KMS-11 (cell line): ENCODE results near the gene TBC1D2B.

ENCODE experiments used
- H2AFZ ChIP-seq: fragments of 200-600 bp; sonication (generic); 2 replicates; pipeline ENCODE4 v1.6.1; 2016; ENCODE audit warnings: antibody characterized with exemption, mixed run types, low read depth
- H3K27ac ChIP-seq: fragments of 200-600 bp; sonication (generic); 2 replicates; pipeline ENCODE4 v1.6.1; 2016; ENCODE audit warnings: mild to moderate bottlenecking, mixed run types
- H3K27me3 ChIP-seq: fragments of 200-600 bp; sonication (generic); 2 replicates; pipeline ENCODE4 v1.6.1; 2017; ENCODE audit warnings: mild to moderate bottlenecking, low read depth, mixed run types, moderate library complexity; ENCODE audit not compliant: insufficient read depth
- H3K36me3 ChIP-seq: fragments of 200-600 bp; sonication (generic); 2 replicates; pipeline ENCODE4 v1.6.1; 2017; ENCODE audit warnings: mild to moderate bottlenecking, mixed run types; ENCODE audit not compliant: insufficient read depth
- H3K4me1 ChIP-seq: fragments of 200-600 bp; sonication (generic); 2 replicates; pipeline ENCODE4 v1.6.1; 2016; ENCODE audit warnings: mild to moderate bottlenecking, low read depth, mixed run types; ENCODE audit not compliant: poor library complexity, severe bottlenecking
- H3K4me2 ChIP-seq: fragments of 200-600 bp; sonication (generic); 2 replicates; pipeline ENCODE4 v1.7.0; 2016; ENCODE audit warnings: mild to moderate bottlenecking, mixed run types
- H3K4me3 ChIP-seq: fragments of 200-600 bp; sonication (generic); IDR thresholded peaks from 2 replicates; pipeline ENCODE4 v1.6.1; 2017; ENCODE audit warnings: low read depth, low read length, mixed read lengths; ENCODE audit not compliant: insufficient read depth
- H3K79me2 ChIP-seq: fragments of 200-600 bp; sonication (generic); 2 replicates; pipeline ENCODE4 v1.6.1; 2016; ENCODE audit warnings: low read depth, mixed run types; ENCODE audit not compliant: insufficient read depth
- H3K9ac ChIP-seq: fragments of 200-600 bp; sonication (generic); 2 replicates; pipeline ENCODE4 v1.6.1; 2016; ENCODE audit warnings: mild to moderate bottlenecking, mixed run types
- H4K20me1 ChIP-seq: fragments of 200-600 bp; sonication (generic); 2 replicates; pipeline ENCODE4 v1.6.1; 2016; ENCODE audit warnings: mild to moderate bottlenecking, mixed run types; ENCODE audit not compliant: insufficient read depth
- TF ChIP-seq, protein P1 (sequence below): fragments of 200-600 bp; sonication (generic); conservative IDR thresholded peaks from 2 replicates; pipeline ENCODE4 v1.6.1; 2017; ENCODE audit warnings: low read depth, mild to moderate bottlenecking, antibody characterized with exemption, low read length, moderate library complexity, mixed read lengths

Gene TBC1D2B

DNA sequence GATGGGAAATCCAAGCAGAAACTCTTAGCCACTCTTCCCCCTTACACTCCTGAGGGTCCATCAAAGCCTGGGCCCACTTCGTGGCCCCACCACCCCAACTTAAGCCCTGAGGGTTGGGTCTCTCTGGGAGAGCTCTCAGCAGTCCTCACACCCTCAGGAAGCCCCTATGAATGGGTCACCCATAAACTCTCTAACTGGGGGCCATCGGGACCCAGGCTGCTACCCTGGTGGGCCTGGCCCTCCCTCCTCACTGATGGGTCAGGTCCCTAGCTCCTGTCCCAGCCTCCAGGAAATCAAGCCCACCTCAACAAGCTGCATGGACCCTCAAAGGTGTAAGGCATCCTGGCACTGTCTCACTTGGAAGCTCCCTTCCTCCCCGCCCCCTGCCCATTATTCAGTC lies 34.3 kb upstream of the TBC1D2B start:
- Histone ChIP-seq H3K27ac (no peak overlapping the region), H3K4me1 (peaks cover 12% of the 10 kb centered on the region), H3K9ac (no peak overlapping the region), H3K27me3 (no peaks in the 10 kb centered on the region), H3K4me2 (no peak overlapping the region), H2AFZ (no peak overlapping the region), H4K20me1 (no peaks in the 10 kb centered on the region), H3K36me3 (no peaks in the 10 kb centered on the region), H3K4me3 (no peak overlapping the region), H3K79me2 (no peaks in the 10 kb centered on the region)
- TF ChIP-seq, protein P1, sequence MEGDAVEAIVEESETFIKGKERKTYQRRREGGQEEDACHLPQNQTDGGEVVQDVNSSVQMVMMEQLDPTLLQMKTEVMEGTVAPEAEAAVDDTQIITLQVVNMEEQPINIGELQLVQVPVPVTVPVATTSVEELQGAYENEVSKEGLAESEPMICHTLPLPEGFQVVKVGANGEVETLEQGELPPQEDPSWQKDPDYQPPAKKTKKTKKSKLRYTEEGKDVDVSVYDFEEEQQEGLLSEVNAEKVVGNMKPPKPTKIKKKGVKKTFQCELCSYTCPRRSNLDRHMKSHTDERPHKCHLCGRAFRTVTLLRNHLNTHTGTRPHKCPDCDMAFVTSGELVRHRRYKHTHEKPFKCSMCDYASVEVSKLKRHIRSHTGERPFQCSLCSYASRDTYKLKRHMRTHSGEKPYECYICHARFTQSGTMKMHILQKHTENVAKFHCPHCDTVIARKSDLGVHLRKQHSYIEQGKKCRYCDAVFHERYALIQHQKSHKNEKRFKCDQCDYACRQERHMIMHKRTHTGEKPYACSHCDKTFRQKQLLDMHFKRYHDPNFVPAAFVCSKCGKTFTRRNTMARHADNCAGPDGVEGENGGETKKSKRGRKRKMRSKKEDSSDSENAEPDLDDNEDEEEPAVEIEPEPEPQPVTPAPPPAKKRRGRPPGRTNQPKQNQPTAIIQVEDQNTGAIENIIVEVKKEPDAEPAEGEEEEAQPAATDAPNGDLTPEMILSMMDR, result no peak

DNA sequence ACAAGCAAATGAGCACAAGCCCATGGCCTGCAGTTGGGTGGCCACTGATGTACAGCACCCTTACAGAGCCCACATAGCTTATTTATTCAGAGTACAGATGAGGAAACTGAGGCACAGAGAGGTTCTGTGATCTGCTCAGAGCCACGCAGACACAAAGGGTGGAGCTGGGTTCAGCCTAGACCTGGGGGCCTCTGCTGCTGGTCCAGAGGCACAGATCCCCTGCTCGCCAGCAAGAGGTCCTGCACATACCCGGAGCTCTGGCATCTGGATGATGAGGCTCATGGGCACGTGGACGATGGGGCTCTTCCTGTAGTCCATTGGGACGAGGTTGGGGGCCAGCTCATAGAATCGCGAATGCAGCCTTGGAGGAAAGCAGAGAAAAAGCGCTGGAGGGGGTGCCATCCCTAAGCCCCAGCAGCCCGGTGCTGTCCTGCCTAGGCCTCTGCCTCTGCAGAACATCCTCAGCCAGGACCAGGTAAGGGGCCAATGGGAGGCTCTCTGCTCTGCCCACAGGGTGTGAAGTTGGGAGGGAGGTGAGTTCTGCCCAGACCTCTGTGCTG lies 33.5 kb upstream of the TBC1D2B start:
- TF ChIP-seq, protein P1, result no peak
- no peaks in the 10 kb centered on the region for H3K79me2 ChIP-seq

DNA sequence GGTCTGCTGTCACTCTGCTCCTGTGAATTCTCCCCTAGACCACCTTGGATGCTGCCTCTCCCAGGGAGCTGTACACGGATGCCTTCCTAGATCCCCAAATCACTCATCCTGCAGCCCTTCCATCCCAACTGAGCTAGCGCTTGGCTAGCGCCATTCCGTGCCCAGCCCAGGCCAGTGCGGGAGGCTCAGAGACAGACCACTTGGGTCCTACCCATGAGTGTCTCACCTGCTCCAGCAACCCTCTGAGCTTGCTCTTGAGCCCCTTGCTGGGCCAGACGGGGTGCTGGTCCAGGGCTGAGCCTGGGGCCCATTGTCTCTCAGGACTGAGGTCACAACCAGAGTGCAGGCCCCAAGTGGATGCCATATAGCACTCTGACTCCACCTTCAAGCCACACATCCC lies 32.6 kb upstream of the TBC1D2B start:
- no peaks in the 10 kb centered on the region for H3K79me2 ChIP-seq
- no peak overlapping the region for H3K9ac ChIP-seq
- peaks cover 24% of the 10 kb centered on the region for H3K4me1 ChIP-seq
- TF ChIP-seq, protein P1, result no peak
- no peak overlapping the region for H3K4me2 ChIP-seq
- H3K27ac ChIP-seq, result no peak overlapping the region
- no peak overlapping the region for H3K4me3 ChIP-seq
- H2AFZ ChIP-seq, result no peak overlapping the region
- no peaks in the 10 kb centered on the region for H3K36me3 ChIP-seq
- no peaks in the 10 kb centered on the region for H4K20me1 ChIP-seq
- H3K27me3 ChIP-seq, result no peaks in the 10 kb centered on the region

More for the DNA sequence above, 33.5 kb upstream of the TBC1D2B start:
- Histone ChIP-seq H4K20me1 (no peaks in the 10 kb centered on the region), H3K4me2 (no peak overlapping the region), H3K36me3 (no peaks in the 10 kb centered on the region), H3K27ac (no peak overlapping the region), H3K9ac (no peak overlapping the region), H2AFZ (no peak overlapping the region), H3K27me3 (no peaks in the 10 kb centered on the region), H3K4me3 (no peak overlapping the region), H3K4me1 (peaks cover 15% of the 10 kb centered on the region)

DNA sequence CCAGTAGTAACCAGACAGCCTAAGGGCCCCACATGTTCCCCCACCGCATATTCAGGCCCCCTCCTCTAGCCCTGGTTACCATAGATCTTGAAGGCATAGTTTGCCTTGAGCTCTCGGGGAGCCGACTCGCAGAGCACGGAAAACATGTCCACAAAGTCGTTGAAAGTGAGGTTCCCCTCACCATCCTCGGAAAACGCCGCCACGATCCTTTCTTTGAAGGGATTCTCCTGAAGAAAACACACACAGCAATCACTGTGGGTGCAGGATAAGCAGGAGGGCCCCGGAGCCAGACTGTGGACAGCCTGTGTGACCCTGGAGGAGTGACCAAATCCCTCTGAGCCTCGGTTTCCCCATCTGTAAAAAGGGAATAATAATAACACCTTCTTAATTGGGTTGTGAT lies 31.6 kb upstream of the TBC1D2B start:
- Histone ChIP-seq H2AFZ (no peak overlapping the region), H3K4me3 (no peak overlapping the region), H3K79me2 (no peaks in the 10 kb centered on the region), H3K27me3 (no peaks in the 10 kb centered on the region), H3K4me2 (no peak overlapping the region), H3K36me3 (no peaks in the 10 kb centered on the region), H3K4me1 (peaks cover 34% of the 10 kb centered on the region), H4K20me1 (no peaks in the 10 kb centered on the region), H3K27ac (no peak overlapping the region), H3K9ac (no peak overlapping the region)
- TF ChIP-seq, protein P1, result no peak
